H9 (cell line): ENCODE data around the gene CHST8. TPM values are rescaled to one million over a fixed set of nuclear protein-coding genes. Genes with fewer than 3 reads are reported as not detected.

Experiments
- DNase-seq: peaks from one replicate; pipeline ENCODE4 v3.0.0-alpha.2; 2017
- H2AFZ ChIP-seq: one replicate; pipeline ENCODE4 v1.6.1; 2013; ENCODE audit warnings: mild to moderate bottlenecking, low read length, control low read depth, moderate library complexity
- H2AK5ac ChIP-seq: 2 replicates; pipeline ENCODE4 v1.6.1; 2013; ENCODE audit warnings: low read length, control low read depth, mixed read lengths; ENCODE audit not compliant: insufficient read length
- H2BK120ac ChIP-seq: one replicate; pipeline ENCODE4 v1.6.1; 2013; ENCODE audit warnings: low read depth, mild to moderate bottlenecking, low read length, control low read depth, inconsistent platforms; ENCODE audit not compliant: poor library complexity, severe bottlenecking
- H2BK12ac ChIP-seq: 2 replicates; pipeline ENCODE4 v1.6.1; 2013; ENCODE audit warnings: low read length, control low read depth, mixed read lengths, low read depth; ENCODE audit not compliant: insufficient read length
- H2BK15ac ChIP-seq: 2 replicates; pipeline ENCODE4 v1.6.1; 2013; ENCODE audit warnings: low read depth, low read length, control low read depth
- H2BK20ac ChIP-seq: one replicate; pipeline ENCODE4 v1.6.1; 2013; ENCODE audit warnings: low read depth, mild to moderate bottlenecking, low read length, control low read depth, inconsistent platforms; ENCODE audit not compliant: poor library complexity, severe bottlenecking
- H2BK5ac ChIP-seq: 2 replicates; pipeline ENCODE4 v1.6.1; 2013; ENCODE audit warnings: low read length, control low read depth, mixed read lengths; ENCODE audit not compliant: insufficient read length
- H3K14ac ChIP-seq: 2 replicates; pipeline ENCODE4 v1.6.1; 2013; ENCODE audit warnings: low read length, control low read depth; ENCODE audit not compliant: insufficient read depth
- H3K18ac ChIP-seq: 2 replicates; pipeline ENCODE4 v1.6.1; 2013; ENCODE audit warnings: low read depth, mild to moderate bottlenecking, mixed read lengths, low read length, control low read depth; ENCODE audit not compliant: insufficient read length
- H3K23ac ChIP-seq: 2 replicates; pipeline ENCODE4 v1.6.1; 2013; ENCODE audit warnings: low read length, control low read depth, mixed read lengths, low read depth; ENCODE audit not compliant: insufficient read length
- H3K23me2 ChIP-seq: 2 replicates; pipeline ENCODE4 v1.6.1; 2013; ENCODE audit warnings: low read depth, mild to moderate bottlenecking, mixed read lengths, low read length, control low read depth; ENCODE audit not compliant: insufficient read length, poor library complexity, severe bottlenecking
- H3K27ac ChIP-seq: 2 replicates; pipeline ENCODE4 v1.5.1; 2013; ENCODE audit warnings: low read length, control low read depth, mixed read lengths, low read depth; ENCODE audit not compliant: insufficient read length
- H3K27me3 ChIP-seq: 2 replicates; pipeline ENCODE4 v1.6.1; 2013; ENCODE audit warnings: low read length, control low read depth, inconsistent platforms; ENCODE audit not compliant: insufficient read depth
- H3K4ac ChIP-seq: 2 replicates; pipeline ENCODE4 v1.6.1; 2013; ENCODE audit warnings: low read depth, mild to moderate bottlenecking, control low read depth, inconsistent platforms, low read length, moderate library complexity
- H3K4me1 ChIP-seq: 2 replicates; pipeline ENCODE4 v1.6.1; 2013; ENCODE audit warnings: low read length, control low read depth, inconsistent platforms; ENCODE audit not compliant: insufficient read depth
- H3K4me2 ChIP-seq: 2 replicates; pipeline ENCODE4 v1.6.1; 2013; ENCODE audit warnings: low read length, control low read depth, mixed read lengths; ENCODE audit not compliant: insufficient read length, insufficient read depth
- H3K56ac ChIP-seq: 2 replicates; pipeline ENCODE4 v1.6.1; 2013; ENCODE audit warnings: low read depth, mild to moderate bottlenecking, mixed read lengths, low read length, control low read depth; ENCODE audit not compliant: insufficient read length
- H3K79me1 ChIP-seq: 2 replicates; pipeline ENCODE4 v1.6.1; 2013; ENCODE audit warnings: low read depth, mild to moderate bottlenecking, moderate library complexity, low read length, control low read depth, inconsistent platforms; ENCODE audit not compliant: insufficient read depth, poor library complexity, severe bottlenecking
- H3K79me2 ChIP-seq: 2 replicates; pipeline ENCODE4 v1.6.1; 2013; ENCODE audit warnings: low read length, control low read depth, inconsistent platforms; ENCODE audit not compliant: insufficient read depth
- H3K9ac ChIP-seq: 2 replicates; pipeline ENCODE4 v1.6.1; 2013; ENCODE audit warnings: low read length, control low read depth, mixed read lengths; ENCODE audit not compliant: insufficient read length; ENCODE audit errors: extremely low read depth
- H3K9me3 ChIP-seq: one replicate; pipeline ENCODE4 v1.6.1; 2013; ENCODE audit warnings: low read depth, low read length, inconsistent platforms; ENCODE audit not compliant: control insufficient read depth
- H3T11ph ChIP-seq: one replicate; pipeline ENCODE4 v1.6.1; 2013; ENCODE audit warnings: mild to moderate bottlenecking, low read length, control low read depth, inconsistent platforms
- H4K20me1 ChIP-seq: one replicate; pipeline ENCODE4 v1.6.1; 2013; ENCODE audit not compliant: control insufficient read depth, insufficient read length, insufficient read depth
- H4K5ac ChIP-seq: 2 replicates; pipeline ENCODE4 v1.6.1; 2013; ENCODE audit warnings: low read depth, mild to moderate bottlenecking, mixed read lengths, low read length, control low read depth; ENCODE audit not compliant: insufficient read length
- H4K8ac ChIP-seq: replicated peaks from 2 replicates; pipeline ENCODE4 v1.6.1; 2013; ENCODE audit warnings: low read length, control low read depth, mixed read lengths, low read depth; ENCODE audit not compliant: insufficient read length
- H4K91ac ChIP-seq: 2 replicates; pipeline ENCODE4 v1.6.1; 2013; ENCODE audit warnings: low read depth, mild to moderate bottlenecking, moderate library complexity, mixed read lengths, low read length, control low read depth; ENCODE audit not compliant: insufficient read length
- H3K27ac Mint-ChIP-seq, 3 experiments: 2 replicates in 2 of 3; 3 replicates in 1 of 3; pipeline ENCODE4 v1.8.0; 2020 to 2021; ENCODE audit warnings: mixed read lengths in 3 of 3, mild to moderate bottlenecking in 1 of 3, moderate library complexity in 1 of 3
- H3K27me3 Mint-ChIP-seq: 2 replicates; pipeline ENCODE4 v1.8.0; 2021; ENCODE audit warnings: low read depth, mild to moderate bottlenecking, moderate library complexity, mixed read lengths
- H3K36me3 Mint-ChIP-seq, 3 experiments: 2 replicates in 2 of 3; 3 replicates in 1 of 3; pipeline ENCODE4 v1.8.0; 2020 to 2021; ENCODE audit warnings: low read depth in 3 of 3, mixed read lengths in 3 of 3; ENCODE audit not compliant: insufficient read depth in 1 of 3
- H3K4me1 Mint-ChIP-seq, 2 experiments: 2 replicates each; pipeline ENCODE4 v1.8.0; 2020; ENCODE audit warnings: mixed read lengths in 2 of 2
- H3K4me3 Mint-ChIP-seq, 2 experiments: 2 replicates in 1 of 2; 3 replicates in 1 of 2; pipeline ENCODE4 v1.8.0; 2020 to 2021; ENCODE audit warnings: mild to moderate bottlenecking in 2 of 2, mixed read lengths in 2 of 2, moderate library complexity in 1 of 2
- H3K9me3 Mint-ChIP-seq, 2 experiments: 2 replicates in 1 of 2; 3 replicates in 1 of 2; pipeline ENCODE4 v1.8.0; 2020; ENCODE audit warnings: mild to moderate bottlenecking in 2 of 2, mixed read lengths in 2 of 2, moderate library complexity in 1 of 2
- CTCF ChIP-seq: fragments of 200-600 bp; sonication (generic); conservative IDR thresholded peaks from 3 replicates; pipeline ENCODE4 v1.8.0; 2021; ENCODE audit warnings: antibody characterized with exemption, mild to moderate bottlenecking
- WGBS: extraction: QIAGEN DNeasy Blood & Tissue Kit; methylation state at CpG from one replicate; pipeline ENCODE4 v1.1.7; 2013; ENCODE audit warnings: missing lambda C conversion rate, low lambda C conversion rate, mixed read lengths; ENCODE audit not compliant: insufficient read length; ENCODE audit errors: extremely low coverage; 5-methylcytosine and 5-hydroxymethylcytosine counted together
- total RNA-seq: library from RNA; stranded (reverse); gene quantifications from 2 replicates; pipeline ENCODE4 v1.2.1, GENCODE V29; 2021

CHST8 gene
- total RNA-seq, 1 experiment from 2014 or later: 5.1 TPM

DNA sequence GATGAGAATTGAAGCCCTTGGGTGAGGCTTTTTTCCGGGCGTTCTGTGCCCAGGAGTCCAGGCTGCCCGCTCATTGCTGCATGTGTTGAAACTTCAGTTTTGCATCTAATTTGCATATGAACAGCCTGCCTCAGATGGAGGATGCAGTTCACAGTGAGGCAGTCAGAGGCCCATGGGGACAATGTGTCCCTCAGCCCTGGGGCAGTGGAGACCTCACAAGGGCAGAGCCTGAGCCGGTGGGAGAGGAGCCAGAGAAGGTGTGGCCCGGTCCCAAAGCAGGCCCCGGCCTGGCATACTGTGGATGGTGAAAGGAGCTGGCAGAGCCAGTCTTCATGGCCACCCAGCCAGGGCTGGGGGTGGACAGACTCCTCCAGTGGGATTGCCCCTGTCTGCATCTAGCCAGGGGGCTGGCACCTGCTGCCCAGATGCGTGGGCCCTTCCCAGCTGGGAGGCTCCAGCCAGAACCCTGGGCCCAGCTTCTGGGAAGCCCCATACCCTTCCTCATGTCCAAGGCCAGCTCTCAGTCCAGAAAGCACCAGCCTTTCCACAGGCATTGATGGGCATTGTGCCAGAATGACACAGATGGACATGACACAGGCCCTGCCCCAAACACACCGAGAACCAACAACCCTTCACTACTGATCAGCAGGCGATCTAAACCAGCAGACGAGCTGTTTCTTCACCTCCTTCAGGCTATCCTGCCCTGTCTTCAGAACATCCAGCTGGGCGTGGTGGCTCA is 142.0 kb downstream of the CHST8 start:
- DNase-seq: no peak
- H3K27me3 Mint-ChIP-seq: peaks cover 3% of the 10 kb centered on the region; the same call in 1 of the 2 replicates
- WGBS: no CpG with 5 or more reads among the region's 11 CpGs

More for the DNA sequence above, 142.0 kb downstream of the CHST8 start:
- H3K4me1 ChIP-seq: no peaks in the 10 kb centered on the region; the same call in 1 of the 2 replicates
- H2BK15ac ChIP-seq: no peak overlapping the region
- H3K9me3 ChIP-seq: no peaks in the 10 kb centered on the region
- no peak overlapping the region for H3K23ac ChIP-seq
- Mint-ChIP-seq H3K27ac (0 out of 7 replicates have a peak overlapping the region, but pooled peaks of 1 of the 3 experiments have one; percentile 18), H3K4me3 (no peak overlapping the region), H3K4me1 (peaks cover 5 to 8% of the 10 kb centered on the region in 2 experiments; a peak in 3 of 4 replicates), H3K9me3 (no peaks in the 10 kb centered on the region; a peak in 2 of 5 replicates), H3K36me3 (no peaks in the 10 kb centered on the region)
- no peak overlapping the region for H3K18ac ChIP-seq
- no peak overlapping the region for H3K27ac ChIP-seq
- H3K4ac ChIP-seq: no peak overlapping the region
- no peak overlapping the region for H3K9ac ChIP-seq
- H2BK12ac ChIP-seq: no peak overlapping the region
- H2AFZ ChIP-seq: no peak overlapping the region
- H2BK20ac ChIP-seq: no peak overlapping the region
- H3K23me2 ChIP-seq: no peaks in the 10 kb centered on the region
- no peak overlapping the region for H2BK5ac ChIP-seq
- H3T11ph ChIP-seq: no peak overlapping the region
- no peak overlapping the region for H4K8ac ChIP-seq
- no peaks in the 10 kb centered on the region for H3K79me1 ChIP-seq
- H3K79me2 ChIP-seq: no peaks in the 10 kb centered on the region
- no peaks in the 10 kb centered on the region for H4K20me1 ChIP-seq
- H3K27me3 ChIP-seq: no peaks in the 10 kb centered on the region
- no peak overlapping the region for H2BK120ac ChIP-seq
- H4K91ac ChIP-seq: no peak overlapping the region
- H3K14ac ChIP-seq: no peak overlapping the region
- H4K5ac ChIP-seq: no peak overlapping the region
- H2AK5ac ChIP-seq: no peak overlapping the region
- no peak for TF ChIP-seq CTCF
- H3K4me2 ChIP-seq: no peak overlapping the region
- H3K56ac ChIP-seq: no peak overlapping the region
